Measurements from ENCODE around the gene RUNX1.

The RUNX1 gene

DNA sequence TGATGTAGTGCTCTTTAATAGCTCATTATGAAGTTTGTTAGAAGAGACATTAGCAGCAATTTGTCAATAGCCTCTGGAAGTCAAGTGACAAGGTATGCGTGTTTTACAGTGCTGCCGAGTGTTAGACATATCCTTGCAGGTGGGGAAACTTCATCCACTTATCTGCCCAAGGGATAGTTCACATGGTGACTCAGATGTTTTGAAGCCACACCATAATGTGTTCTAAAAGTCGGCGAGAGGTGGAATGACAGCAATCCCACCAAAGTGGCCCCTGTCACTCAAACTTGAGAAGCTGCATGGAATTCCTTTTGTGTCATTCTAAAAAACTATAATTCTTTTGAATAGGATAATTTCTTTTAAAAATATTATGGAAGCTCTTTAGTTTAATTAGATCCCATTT lies 98.1 kb downstream of the RUNX1 start:
- TF ChIP-seq, protein P1, sequence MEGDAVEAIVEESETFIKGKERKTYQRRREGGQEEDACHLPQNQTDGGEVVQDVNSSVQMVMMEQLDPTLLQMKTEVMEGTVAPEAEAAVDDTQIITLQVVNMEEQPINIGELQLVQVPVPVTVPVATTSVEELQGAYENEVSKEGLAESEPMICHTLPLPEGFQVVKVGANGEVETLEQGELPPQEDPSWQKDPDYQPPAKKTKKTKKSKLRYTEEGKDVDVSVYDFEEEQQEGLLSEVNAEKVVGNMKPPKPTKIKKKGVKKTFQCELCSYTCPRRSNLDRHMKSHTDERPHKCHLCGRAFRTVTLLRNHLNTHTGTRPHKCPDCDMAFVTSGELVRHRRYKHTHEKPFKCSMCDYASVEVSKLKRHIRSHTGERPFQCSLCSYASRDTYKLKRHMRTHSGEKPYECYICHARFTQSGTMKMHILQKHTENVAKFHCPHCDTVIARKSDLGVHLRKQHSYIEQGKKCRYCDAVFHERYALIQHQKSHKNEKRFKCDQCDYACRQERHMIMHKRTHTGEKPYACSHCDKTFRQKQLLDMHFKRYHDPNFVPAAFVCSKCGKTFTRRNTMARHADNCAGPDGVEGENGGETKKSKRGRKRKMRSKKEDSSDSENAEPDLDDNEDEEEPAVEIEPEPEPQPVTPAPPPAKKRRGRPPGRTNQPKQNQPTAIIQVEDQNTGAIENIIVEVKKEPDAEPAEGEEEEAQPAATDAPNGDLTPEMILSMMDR (IDR thresholded peaks at IDR 0.05) = no peak

DNA sequence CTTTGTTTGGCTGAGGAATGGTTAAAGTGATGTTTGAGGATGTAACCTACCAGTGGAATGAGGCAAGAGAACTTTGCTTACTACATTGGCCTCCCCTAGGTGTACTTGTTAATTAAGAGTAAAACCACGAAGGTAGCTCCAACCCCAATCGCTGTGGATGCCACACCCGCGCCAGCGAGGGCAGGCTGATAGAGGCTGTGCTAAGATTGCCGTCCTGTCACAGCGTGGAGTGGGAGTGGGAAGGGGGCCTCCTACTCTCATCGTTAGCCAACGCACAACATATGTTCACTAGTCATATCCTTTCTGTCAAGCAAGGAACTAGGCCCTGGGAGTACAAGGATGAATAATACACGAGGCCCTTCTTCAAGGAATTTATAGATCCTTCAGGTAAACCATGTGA lies 99.6 kb downstream of the RUNX1 start:
- TF ChIP-seq, protein P1 (IDR thresholded peaks at IDR 0.05) = no peak

DNA sequence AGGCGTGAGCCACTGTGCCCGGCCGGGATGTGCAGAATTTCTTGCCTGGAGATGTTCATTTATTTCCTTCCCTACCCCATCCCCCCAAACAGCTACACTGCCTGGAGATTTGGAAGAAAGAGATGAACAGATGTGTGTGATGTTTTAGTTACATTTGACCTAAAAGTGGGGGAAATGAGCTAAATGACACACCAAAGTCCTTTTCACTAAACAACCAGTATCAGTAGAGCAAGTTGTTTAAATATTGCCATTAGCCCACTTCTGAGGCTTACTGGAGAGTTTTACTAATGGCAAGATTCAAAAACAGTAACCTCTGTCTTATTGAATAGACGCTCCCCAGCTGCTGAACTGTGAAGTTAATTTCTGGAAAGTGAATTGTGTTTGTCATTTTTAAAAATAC lies 100.1 kb downstream of the RUNX1 start:
- TF ChIP-seq, protein P1 (IDR thresholded peaks at IDR 0.05) = no peak

DNA sequence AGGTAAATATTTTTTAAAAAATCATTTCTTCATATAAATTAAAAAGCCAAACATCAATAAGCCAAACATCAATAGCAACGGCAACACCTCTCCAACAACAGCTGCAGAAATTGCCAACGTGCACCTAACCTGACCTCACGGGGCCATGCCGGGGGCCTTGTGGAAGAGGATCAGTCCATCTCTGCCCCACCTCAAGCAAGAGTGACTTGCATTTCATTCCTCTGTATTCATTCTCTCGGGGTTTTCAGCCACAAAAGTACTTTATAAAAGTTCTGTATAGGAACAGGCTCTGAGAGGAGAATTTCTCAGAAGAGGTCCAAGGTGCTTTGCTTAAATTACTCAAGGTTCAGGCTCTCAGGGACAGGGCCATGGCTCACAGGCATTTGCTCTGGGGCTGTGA lies 100.9 kb downstream of the RUNX1 start:
- TF ChIP-seq, protein P1 (IDR thresholded peaks at IDR 0.05) = no peak

DNA sequence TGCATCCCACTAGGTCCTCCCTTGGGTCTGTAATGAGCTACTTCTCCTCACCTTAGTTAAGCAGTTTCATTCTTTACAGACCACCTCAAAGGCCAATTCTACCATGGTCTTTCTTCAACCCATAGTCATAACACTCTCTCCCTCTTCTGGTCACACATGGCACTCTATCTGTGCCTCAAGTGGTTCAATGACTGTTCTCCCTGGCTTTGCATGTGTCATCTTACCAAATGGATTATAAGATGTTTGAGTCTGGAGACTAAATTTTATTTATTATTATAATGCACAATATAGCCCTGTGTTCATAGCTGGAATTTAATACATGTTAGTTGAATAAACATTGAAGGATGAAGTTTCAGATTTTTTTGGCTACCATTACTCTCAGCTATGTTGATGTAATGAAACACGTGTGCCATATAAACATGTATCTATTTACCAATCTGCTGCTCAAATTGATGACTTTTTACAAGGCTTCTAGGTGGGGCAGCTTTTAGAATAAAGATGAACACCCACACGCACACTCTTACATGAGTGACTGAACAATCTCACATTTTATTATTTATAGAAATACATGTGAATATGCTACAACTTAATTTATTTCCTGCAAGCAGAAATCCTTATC lies 102.1 kb downstream of the RUNX1 start:
- TF ChIP-seq, protein P1 (IDR thresholded peaks at IDR 0.05) = no peak

DNA sequence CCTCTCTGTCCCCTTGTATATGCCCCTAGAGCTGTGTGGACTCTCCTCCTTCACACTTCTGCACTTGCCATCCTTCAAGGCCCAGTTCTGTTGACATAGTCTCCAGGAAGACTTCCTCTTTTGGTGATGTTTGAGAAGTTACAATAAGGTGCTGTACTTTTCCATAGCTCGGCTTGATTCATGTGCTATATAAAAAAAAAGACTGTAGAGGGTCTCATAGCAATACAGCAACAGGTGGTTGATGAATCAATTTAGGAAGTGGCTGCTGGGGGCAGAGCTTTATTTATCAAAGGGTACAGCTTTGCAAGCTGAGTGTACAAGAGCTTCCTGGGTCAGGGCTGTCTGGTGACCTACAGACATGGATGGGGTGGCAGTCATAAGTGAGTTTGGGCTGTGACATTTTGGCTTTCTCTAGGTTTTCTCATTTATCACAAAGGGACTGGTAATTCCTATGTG lies 102.7 kb downstream of the RUNX1 start:
- TF ChIP-seq, protein P1 (IDR thresholded peaks at IDR 0.05) = no peak

DNA sequence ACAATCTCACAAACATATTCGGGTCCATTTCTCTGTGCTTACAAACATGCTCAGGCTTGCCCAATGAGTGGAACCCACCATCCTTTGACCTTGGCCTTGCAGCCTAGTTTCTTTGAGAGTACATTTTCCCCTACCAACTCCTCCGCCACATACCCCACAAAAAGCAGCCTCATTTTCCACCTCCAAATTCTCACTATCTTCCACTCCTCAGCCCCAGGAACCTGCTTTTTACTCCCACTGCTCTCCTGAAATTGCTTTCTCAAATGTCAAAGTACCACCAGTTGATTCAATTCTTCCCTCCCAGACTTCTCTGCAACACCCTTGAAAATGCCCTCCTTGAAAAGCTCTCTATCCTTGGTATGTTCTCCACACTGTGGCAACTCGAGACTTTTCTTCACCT lies 103.8 kb downstream of the RUNX1 start:
- TF ChIP-seq, protein P1 (IDR thresholded peaks at IDR 0.05) = no peak

All from LNCAP (cell line).